ENCODE data around the gene CYB5A. TPM values are rescaled to one million over a fixed set of nuclear protein-coding genes. Genes with fewer than 3 reads are reported as not detected.
A peak's percentile ranks its signal among the peaks of the same experiment; 100 is the strongest.

The CYB5A gene, protein sequence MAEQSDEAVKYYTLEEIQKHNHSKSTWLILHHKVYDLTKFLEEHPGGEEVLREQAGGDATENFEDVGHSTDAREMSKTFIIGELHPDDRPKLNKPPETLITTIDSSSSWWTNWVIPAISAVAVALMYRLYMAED
- 39.0 and 42.1 TPM in 2 replicates for polyA plus RNA-seq (2012; rRNA removed)
- polyA plus RNA-seq (2012; cell fraction: cytosol; rRNA removed): 37.2 and 43.2 TPM in 2 replicates
- polyA plus RNA-seq (2012; cell fraction: nucleus; rRNA removed): 10.5 and 19.3 TPM in 2 replicates

- no peaks in the 10 kb centered on the region for H4K20me1 ChIP-seq (ENCODE audit: insufficient read depth)
- peak within 1 kb of the TSS; percentile 73 for H2AFZ ChIP-seq (ENCODE audit: low read depth)
- H3K9me2 ChIP-seq: no peaks in the 10 kb centered on the region
- H3K4me3 ChIP-seq (ENCODE audit: low read depth in 2 of 2, low read length in 1 of 2): peak within 1 kb of the TSS; percentile 67 to 96
- DNase-seq: peak; percentile 100
- no peaks in the 10 kb centered on the region for H3K9me3 ChIP-seq
- H3K27me3 ChIP-seq (ENCODE audit: insufficient read depth): no peaks in the 10 kb centered on the region
- no peaks in the 10 kb centered on the region for H3F3A ChIP-seq (replicated peaks; ENCODE audit: insufficient read depth)
- H3K9ac ChIP-seq: 0 out of 2 replicates have a peak within 1 kb of the TSS, but pooled peaks have one; percentile 8
- peak within 1 kb of the TSS in 1 of 2 experiments; percentile 82; a peak in 2 of 4 replicates for H3K27ac ChIP-seq (ENCODE audit: low read depth in 2 of 2, low read length in 1 of 2)
- 5% methylated on average over 31 of the region's 68 CpGs for WGBS (ENCODE audit: low lambda C conversion rate)
- ChIA-PET CTCF (interaction anchor here (3.4 kb wide), 1 partner anchor 50 kb away, joined by 19 read pairs; no protein-coding TSS in a partner anchor), POLR2A (no interaction called here)
- peak within 1 kb of the TSS; percentile 86 for H3K4me2 ChIP-seq
- no peak for TF ChIP-seq USF2 (IDR thresholded peaks at IDR 0.05; ENCODE audit: borderline replicate concordance, low read depth, low read length)
- TF ChIP-seq, protein P1, sequence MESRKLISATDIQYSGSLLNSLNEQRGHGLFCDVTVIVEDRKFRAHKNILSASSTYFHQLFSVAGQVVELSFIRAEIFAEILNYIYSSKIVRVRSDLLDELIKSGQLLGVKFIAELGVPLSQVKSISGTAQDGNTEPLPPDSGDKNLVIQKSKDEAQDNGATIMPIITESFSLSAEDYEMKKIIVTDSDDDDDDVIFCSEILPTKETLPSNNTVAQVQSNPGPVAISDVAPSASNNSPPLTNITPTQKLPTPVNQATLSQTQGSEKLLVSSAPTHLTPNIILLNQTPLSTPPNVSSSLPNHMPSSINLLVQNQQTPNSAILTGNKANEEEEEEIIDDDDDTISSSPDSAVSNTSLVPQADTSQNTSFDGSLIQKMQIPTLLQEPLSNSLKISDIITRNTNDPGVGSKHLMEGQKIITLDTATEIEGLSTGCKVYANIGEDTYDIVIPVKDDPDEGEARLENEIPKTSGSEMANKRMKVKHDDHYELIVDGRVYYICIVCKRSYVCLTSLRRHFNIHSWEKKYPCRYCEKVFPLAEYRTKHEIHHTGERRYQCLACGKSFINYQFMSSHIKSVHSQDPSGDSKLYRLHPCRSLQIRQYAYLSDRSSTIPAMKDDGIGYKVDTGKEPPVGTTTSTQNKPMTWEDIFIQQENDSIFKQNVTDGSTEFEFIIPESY (IDR thresholded peaks at IDR 0.05; ENCODE audit: borderline replicate concordance, low read depth): 0 out of 2 replicates have a peak, but pooled peaks have one; percentile 14
- peak; percentile 96 for TF ChIP-seq CHD2 (IDR thresholded peaks at IDR 0.05; ENCODE audit: low read length, partially characterized antibody)
- TF ChIP-seq SIN3A (IDR thresholded peaks at IDR 0.05; ENCODE audit: borderline replicate concordance, low read depth, low read length): no peak
- TF ChIP-seq, protein P2, sequence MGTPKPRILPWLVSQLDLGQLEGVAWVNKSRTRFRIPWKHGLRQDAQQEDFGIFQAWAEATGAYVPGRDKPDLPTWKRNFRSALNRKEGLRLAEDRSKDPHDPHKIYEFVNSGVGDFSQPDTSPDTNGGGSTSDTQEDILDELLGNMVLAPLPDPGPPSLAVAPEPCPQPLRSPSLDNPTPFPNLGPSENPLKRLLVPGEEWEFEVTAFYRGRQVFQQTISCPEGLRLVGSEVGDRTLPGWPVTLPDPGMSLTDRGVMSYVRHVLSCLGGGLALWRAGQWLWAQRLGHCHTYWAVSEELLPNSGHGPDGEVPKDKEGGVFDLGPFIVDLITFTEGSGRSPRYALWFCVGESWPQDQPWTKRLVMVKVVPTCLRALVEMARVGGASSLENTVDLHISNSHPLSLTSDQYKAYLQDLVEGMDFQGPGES (IDR thresholded peaks at IDR 0.05; ENCODE audit: low read depth, low read length): peak; percentile 87
- TF ChIP-seq POLR2AphosphoS5 (IDR thresholded peaks at IDR 0.05; ENCODE audit: low read depth, low read length): peak; percentile 58; the same call in 1 of the 2 replicates
- TF ChIP-seq, protein P3, sequence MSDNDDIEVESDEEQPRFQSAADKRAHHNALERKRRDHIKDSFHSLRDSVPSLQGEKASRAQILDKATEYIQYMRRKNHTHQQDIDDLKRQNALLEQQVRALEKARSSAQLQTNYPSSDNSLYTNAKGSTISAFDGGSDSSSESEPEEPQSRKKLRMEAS (IDR thresholded peaks at IDR 0.05; ENCODE audit: low read depth): 0 out of 2 replicates have a peak, but pooled peaks have one; percentile 59
- TF ChIP-seq SMC3 (IDR thresholded peaks at IDR 0.05; ENCODE audit: low read depth, low read length): no peak
- TF ChIP-seq MXI1 (IDR thresholded peaks at IDR 0.05; ENCODE audit: low read depth, low read length): peak; percentile 89; the same call in 1 of the 2 replicates
- peak; percentile 71 for TF ChIP-seq NRF1 (IDR thresholded peaks at IDR 0.05; ENCODE audit: low read depth, low read length)
- TF ChIP-seq TCF12 (IDR thresholded peaks at IDR 0.05): no peak
- TF ChIP-seq TAF1 (IDR thresholded peaks at IDR 0.05; ENCODE audit: borderline replicate concordance, low read depth, low read length): 0 out of 2 replicates have a peak, but pooled peaks have one; percentile 11
- peak; percentile 100 for TF ChIP-seq PBX3 (IDR thresholded peaks at IDR 0.05)
- peaks cover 0 to 17% of the 10 kb centered on the region in 2 experiments; a peak in 1 of 4 replicates for H3K4me1 ChIP-seq (ENCODE audit: control insufficient read depth in 1 of 2, insufficient read depth in 2 of 2, low read depth in 1 of 2, low read length in 1 of 2)
- no peaks in the 10 kb centered on the region for H3K36me3 ChIP-seq (replicated peaks in 1 of 2; ENCODE audit: control insufficient read depth in 1 of 2, insufficient read depth in 2 of 2, low read length in 1 of 2)
- no peaks in the 10 kb centered on the region for H3K79me2 ChIP-seq (ENCODE audit: insufficient read depth)
Measured at GRCh38 chr18:74291771-74292540, at the start of gene CYB5A. TSS of gene CYB5A (minus strand) at chr18:74291963. CDS start at chr18:74291875, 88 bp downstream.
